HG03039 (cell line): ENCODE data around the gene SHANK1.

Experiments used
- ATAC-seq: cut with Tn5 transposase; IDR thresholded peaks from one replicate; pipeline ENCODE4 v1.9.1; 2021; ENCODE audit warnings: mild to moderate bottlenecking, moderate library complexity; ENCODE audit not compliant: unreplicated experiment

The SHANK1 gene

DNA sequence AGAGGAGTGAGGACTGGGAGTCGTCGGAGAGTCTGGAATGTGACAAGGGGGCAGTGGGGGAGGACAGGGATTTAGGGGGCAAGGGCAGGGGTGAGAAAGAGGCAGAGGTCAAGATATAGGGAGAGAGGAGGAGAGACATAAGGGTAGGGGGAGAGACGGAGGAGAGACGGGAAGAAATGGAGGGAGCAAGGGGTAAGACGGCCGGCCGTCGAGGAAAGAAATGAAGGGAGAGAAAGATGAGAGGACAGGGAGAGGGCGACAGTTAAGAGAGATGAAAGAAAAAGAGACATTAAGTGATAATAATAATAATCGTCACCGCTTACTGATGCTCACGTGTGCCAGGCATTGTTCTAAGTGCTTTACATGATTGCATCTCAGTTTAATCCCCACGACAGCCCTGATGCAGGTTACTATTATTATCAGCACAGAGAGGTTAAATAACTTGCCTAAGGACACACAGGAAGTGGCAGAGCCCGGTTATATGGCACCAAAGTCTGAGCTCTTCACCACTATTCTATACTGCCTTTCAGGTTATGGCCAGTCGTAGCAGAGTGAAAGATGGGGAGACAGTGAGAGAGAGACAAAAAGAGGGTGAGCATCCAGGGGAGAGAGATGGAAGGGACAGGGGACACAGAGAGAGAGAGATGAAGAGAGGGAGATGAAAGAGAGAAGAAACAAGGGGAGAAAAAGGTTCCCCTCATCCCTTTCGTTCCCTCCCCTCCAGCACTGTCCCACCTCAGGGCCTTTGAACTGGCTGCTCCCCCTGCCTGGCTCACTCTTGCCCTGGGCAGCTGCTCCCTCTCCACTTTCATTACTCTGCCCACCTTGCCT, 56.7 kb downstream of the SHANK1 start:
- no peak for ATAC-seq

DNA sequence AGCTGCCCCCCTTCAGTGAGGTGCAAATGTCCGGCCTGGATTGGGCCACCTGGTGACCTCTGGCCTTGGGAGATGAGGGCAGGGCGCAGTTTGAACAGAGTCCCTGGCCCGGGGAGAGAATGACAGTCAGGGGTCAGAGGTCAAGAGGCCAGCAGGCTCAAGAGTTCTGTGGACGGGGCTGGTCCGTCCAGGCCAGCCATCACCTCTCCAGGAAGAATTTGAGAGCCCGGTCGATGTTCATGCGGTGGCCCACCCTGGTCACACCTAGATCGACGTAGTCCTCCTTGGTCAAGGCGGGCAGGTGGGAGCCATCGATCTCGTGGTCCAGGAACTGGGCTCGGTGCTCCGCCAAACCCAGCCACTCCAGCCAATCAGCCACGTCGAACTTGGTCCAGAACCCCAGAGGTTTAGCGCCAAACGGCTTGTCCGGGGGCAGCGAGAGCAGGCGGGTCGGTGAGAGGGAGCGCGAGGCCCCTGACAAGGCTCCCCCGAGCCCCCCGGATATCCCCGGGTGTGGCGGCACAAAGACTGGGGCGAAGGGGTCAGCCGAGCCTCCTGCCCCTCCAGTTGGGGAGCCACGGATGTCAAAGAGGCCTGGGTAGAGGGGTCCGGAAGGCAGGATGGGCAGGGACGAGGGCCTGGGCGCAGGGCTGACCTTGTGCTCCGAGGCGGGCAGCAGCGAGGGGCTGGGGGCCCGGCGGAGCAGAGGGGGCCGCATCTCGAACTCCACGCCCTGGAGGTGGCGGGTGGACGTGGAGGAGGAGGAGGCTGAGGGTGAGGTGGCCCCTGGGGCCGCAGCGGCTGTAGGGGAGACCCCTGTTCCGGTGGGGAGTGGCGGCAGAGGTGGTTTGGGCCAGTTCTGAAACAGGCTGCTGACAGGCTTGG, 57.6 kb downstream of the SHANK1 start:
- no peak for ATAC-seq

DNA sequence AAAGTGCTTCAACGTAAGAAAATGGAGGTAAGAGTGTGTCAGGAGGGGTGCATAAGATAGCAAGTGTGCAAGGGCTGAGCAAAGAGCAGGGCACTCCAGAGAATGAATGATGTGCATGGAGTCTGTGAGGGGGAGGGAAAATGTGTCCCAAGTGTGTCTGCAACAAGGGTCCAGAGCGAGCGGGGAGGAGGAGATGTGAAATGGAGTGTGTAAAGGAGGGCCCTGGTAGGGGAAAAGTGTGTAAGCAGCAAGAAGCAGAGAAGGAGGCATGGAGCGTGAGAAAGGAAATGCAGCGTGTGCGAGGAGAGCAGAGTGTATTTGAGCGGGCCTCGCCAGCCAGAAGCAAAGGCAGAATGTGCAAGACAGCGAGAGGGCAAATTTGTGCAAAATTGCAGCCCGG, 58.6 kb downstream of the SHANK1 start:
- ATAC-seq = no peak

DNA sequence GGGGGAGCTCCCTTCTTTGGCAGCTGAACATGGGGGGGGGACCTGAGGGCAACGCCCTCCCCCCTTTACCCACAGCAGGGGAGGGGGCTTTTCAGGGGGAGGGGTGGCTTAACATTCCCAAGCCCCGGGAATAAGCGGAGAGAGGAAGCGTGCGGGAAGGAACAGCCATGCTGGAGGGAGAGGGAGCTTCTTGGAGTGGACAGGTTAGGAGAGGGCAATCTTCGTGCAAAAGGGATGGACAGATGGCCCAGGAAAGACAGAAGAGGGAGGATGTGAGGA, 59.6 kb downstream of the SHANK1 start:
- ATAC-seq = no peak

DNA sequence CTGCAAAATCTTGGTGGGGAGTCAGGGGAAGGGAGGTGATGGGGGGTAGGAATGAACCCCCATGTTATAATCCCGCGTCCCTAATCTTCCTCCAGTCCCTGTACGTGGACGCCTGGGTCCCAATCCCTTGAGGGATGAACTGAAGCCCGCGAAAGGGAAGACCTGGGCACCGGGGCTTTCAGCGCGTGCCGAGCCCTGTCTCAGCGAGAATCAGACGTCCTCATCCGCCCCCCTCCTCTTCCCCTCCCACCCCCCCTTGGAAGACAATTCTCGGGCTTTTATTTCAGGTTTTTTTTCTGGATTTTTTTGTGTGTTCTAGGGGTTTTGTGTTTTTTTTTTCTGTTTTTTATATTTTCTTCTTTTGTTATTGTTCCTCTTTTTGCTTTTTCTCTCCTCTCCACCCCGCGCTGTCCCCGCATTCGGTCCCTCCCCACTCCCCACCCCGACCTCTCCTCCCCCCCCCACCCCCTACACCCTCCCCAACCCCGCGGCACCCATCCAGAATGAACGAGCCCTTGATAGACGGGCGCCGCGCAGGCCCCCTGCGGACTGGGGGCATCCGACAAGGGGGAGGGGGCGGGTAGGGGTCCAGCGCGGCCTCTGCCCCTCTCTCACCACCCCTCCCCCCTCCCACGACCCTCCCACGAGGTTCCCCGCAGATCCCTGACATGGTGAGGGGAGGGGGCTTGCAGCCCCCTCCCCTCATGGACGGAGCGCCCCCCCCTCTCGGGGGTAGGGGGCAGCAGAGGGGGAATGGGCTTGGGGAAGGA, 60.1 kb downstream of the SHANK1 start:
- ATAC-seq = no peak

DNA sequence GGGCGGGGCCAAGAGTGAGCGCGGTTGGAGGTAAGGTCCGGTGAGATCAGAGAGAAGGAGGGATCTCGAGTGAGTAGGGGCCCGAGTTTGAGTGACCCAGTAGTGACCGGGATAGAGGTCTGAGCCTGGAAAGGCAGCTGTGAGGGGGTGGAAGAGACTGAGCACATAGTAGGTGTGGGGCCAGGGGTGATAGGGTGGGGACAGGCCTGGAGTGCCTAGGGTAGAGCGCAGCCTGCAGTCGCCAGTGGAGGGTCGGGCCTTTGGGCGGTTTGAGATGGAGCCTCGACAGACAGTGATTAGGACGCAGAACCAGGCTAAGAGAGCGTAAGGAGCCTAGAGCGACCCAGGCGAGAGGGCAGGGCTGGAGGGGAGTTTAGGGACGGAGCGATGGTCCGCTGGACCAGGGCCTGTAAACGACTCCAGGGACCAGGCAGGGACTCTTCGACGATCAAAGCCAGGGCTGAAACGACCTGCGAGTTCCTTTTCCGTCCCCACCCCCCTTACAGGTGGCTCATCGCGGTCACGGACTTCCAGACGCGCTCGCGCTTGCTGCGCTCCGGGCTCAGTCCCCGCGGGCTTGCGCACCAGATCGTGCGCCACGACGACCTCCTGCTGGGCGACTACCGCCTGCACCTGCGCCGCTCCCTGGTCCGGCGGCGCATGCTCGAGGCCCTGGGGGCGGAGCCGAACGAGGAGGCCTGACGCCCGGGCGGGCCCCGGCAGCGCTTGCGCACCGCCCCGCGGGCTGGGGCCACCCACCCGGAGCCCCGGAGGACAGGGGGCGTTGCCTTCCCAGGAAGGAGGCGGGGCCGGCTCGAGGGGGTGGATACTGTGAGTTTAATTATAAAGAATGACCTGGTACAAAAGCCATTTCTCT, 60.9 kb downstream of the SHANK1 start:
- no peak for ATAC-seq

DNA sequence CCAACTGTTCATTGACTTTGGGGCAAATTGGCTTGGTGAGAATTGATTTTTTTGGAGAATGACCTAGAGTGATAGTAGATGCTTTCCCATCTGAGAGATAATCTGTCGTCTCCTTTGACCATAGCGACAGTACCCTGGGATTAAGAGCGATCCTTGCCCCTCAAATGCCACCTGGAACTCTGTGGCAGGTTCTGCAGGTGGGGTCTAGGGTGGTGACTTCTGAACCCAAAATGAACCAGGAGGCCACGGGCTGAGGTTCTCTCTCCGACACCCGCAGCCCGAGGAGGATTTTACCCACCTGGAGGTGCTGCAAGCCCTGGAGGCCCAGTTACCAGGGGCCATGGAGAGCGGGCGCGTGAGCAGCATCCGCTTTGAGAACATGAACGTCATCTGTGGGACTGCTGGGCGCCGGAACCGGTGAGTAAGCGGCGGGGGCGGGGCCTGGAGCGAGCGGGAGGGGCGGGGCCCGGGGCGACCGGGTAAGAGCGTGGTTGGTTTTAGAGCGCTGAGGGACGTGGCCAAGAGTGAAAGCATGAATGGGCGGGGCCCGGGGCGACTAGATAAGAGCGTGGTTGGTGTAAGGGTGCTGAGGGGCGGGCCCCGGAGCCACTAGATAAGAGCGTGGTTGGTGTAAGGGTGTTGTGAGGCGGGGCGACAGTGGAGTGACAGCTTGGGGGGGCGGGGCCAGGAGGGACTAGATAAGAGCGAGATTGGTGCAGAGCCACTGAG, 61.7 kb downstream of the SHANK1 start:
- ATAC-seq = no peak

DNA sequence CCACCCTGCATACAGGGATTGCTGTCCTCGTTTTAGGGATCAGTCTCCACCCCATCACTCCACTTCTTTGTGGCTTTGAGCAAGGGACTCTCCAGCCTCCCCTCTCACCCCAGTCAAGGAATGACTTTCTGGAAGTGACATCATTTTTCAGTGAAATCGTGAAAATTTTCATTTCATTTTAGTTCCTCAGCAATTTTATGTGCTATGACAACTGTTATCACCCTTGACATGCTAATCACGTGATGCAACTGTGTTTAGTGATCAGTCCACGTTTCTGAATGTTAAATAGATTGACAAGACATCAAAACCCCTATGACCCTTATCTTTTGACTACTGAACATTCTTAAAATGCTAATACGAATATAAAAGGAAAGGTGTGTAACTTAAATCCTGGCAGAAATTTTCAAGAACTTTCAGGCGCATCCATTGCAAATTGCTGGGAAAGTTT, 62.4 kb downstream of the SHANK1 start:
- no peak for ATAC-seq

DNA sequence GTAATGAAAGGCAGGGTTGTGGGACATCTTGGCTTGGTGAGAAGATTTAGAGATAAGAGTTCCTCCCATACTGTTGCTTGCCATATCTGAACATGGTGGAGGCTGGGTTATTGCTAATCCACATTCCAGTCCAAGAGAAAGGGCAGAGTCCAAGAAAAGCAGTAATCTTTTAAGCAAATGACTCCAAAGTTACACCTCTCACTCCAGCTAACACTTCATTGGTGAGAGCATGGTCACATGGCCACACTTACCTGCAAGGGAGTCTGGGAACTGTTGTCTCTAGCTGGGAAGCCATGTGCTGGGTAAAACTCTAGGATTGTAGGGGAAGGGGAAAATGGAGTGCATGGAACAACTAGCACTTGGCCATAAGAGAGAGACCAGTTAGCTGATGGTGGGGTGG, 64.7 kb downstream of the SHANK1 start:
- ATAC-seq = no peak

DNA sequence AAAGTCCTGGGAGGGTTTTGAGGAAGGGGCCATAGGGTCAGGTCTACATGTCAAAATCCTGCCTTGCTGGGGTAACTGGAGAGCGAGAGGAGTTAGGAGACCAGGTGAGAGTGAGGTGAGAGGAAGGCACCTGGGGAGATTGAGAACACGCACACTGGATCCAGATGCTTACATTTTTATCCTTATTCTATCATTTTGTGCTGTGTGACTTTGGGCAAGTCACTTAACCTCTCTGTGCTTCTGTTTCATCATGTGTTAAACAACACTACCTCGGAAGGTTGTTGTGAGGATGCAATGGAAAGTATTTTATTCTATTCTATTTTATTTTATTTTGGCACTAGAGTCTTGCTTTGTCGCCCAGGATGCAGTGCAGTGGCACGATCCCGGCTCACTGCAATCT, 66.9 kb downstream of the SHANK1 start:
- ATAC-seq = no peak

DNA sequence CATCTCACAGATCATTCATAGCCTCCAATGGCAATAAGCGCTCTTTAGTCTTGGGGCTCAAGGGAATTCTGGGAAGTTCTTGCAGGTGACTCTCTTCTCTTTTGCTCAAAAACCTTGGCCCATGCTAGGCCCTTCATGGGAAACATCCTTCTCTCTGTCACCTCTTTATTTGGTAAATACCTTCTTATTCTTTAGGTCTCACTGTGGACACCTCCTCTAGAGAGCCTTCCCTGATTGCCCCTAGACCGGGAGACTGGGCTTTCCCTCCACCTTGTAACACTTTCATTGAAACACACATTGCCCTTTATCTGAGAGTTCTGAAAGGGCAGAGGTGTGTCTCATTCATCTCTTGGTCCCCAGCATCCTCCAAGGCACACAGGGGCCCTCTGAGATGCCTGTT, 68.4 kb downstream of the SHANK1 start:
- no peak for ATAC-seq

DNA sequence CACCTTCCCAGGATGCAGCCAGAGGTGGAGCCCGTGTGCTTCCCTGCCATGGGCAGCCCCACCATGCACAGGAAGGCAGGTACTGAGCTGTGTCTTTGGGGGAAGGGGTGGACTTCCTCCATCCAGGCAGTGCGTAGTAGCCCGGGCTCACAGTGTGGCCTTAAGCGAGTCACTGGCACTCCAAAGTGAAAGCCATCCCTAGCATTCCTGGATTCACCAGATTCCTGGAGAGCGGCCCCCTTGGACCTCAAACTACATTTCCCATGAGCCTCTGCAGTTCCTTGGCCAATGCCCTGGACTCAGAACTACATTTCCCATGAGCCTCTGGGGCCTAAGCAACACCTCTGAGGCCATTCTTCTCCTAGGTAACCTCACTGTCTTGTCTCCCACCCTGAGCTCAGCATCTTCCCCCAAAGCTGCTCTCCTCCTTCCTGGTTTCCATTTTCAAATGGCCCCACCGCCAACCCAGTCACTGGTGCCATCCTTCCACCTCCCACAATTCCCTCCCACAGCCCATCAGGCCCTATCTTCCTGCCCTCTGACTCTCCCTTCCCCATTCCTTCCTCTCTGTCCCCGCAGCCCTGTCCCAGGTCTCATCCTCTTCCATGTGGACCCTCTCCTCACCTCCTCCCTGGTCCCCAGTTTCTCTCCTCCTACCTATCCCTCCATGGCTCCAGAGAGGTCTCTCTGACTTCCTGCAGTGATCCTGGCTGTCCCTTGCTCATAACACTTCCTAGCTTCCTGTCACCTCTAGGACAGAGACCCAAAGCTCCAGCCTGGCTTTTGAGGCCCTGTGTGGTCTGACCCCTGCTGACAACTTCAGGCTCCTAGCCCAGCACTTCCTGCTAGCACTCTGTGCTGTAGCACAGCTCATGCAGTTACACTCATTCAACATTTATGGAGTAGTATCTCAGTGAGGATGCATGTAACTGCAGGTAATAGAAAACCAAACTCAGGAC, 69.9 kb downstream of the SHANK1 start, which contains the start of gene C19orf81:
TSS of gene C19orf81 (plus strand) at position 13 of the 959 bp plus-strand sequence. CDS start at position 13, 0 bp downstream.
- no peak for ATAC-seq

DNA sequence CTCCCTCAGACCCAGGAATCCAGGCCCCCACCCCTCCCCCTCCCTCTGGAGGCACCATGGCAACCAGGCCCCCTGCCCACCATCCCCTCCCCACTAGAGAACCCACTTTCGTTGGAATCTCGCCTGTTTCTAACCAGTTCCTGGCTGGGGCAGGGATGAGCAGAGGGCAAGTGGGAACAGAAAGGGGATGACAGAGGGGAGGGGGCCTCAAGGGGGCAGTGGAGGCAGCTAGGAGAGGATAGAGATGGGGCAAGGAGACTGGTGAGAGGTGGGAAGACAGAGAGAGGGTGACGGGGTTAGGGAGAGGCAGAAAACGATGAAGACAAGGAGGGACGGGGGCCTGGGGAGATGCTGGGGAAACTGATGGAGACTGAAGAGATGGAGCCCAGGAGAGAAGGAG, 70.9 kb downstream of the SHANK1 start:
- no peak for ATAC-seq

DNA sequence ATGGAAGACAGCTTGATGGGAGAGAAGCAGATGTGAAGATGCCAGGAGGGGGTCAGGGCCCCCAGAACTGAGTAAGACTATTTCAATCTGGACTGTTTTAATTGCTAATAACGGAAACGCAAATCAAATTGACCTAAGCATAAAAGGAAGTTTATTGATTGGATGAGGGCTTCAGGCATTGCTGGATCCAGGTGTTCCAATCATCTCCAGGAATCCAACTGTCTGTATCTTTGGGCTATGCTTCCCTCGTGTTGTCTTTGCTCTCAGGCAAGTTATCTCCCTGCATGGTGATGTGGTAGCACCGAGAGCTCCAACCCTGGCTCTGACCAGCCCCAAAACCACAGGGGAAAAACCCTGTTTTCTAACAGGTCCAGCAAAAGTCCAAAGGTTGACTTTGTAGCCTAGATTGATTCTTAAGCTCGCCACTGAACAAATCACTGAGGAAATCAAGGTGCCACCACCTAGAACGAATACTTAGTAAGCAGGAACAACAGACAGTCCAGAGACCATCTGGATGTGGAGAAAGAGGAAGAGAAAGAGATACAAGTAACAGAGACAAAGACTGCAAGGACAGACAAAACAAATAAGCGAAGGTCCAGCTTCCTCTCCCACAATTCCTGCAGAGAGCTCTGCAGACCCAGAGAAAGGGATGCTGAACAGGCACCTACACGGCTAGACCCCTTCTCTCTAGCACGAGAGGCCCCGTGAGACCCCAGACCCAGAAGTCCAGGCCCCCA, 71.6 kb downstream of the SHANK1 start:
- no peak for ATAC-seq

DNA sequence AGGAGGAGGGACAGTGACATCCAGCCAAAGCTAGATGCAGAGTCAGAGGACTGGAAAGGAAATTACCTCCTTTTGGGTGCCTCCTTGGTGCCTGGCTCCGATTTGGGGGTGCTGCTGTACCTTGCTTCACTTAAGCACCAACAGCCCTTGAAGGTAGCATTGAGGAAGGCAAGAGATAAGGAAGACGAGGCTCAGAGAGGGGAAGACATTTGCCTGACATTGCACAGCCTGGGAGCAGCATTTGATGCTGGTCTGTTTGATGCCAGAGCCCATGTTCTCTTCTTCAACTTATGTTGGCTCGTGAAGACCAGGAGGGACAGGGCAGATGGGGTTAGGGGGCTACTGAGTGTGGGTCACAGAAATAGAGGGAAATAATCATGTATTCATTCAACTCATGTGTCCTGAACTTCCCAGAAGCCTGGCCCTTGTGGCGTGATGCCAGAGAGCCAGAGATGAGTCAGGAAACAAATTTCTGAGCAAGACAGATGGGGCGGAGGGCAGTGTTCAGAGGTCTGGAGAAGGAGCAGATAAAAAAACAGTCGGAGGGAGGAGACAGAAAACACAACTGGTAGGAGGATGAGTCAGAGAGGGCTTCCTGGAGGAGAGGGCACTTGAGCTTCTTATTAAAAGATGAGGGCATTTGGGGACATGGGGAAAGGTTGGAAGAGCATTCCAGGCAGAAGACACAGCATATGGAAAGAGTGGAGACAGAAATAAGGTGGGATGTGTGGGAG, 73.4 kb downstream of the SHANK1 start:
- no peak for ATAC-seq

DNA sequence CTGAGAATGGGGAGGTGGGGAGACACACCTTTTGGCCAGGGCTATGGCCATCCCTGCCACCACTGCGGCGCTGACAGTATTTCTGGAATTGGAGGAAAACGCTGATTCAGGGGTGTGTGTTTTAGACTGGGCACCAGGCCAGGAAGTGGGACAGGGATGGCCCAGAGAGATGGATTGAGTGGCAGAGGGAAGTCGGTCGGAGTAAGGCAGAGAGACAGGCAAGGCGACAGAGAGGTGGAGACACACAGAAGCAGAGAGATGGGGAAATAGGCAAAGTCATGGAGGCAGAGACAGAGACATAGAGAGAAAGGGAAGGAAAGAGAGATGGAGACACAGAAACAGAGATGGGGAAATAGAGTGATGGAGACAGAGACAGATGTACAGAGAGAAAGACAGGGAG, 74.5 kb downstream of the SHANK1 start:
- ATAC-seq = no peak

DNA sequence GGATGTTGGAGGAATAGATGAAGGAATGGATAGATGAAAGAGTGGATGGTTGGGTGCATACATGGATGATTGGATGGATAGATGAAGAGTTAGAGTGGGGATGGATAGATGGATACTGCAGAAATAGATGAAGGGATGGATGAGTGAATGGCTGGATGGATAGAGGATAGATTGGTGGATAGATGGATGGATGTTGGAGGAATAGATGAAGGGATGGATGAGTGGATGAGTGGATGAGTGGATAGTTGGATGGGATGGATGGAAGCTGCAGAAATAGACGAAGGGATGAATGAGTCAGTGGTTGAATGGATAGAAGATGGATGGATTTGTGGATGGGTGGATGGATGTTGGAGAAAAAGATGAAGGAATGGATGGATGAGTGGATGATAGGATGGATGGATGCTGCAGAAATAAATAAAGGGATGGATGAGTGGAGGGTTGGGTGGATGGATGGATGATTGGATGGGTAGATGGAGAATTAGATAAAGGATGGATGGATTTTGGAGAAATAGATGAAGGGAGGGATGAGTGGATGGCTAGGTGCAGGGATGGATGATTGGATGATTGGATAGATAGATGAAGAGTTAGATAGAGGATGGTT, 75.2 kb downstream of the SHANK1 start:
- no peak for ATAC-seq
